Liver (tissue), 9 donors: ENCODE results near the gene PYY. TPM values are rescaled to one million over a fixed set of nuclear protein-coding genes. Genes with fewer than 3 reads are reported as not detected.

ENCODE experiments used
- DNase-seq: peaks from one replicate; pipeline ENCODE4 v3.0.0-alpha.2; 2017; ENCODE audit warnings: low spot score
- H3K27ac ChIP-seq, 2 donors: one replicate each; pipeline ENCODE4 v1.7.0; 2013; ENCODE audit warnings: inconsistent platforms in 2 of 2, low read length in 2 of 2, control low read depth in 1 of 2, low read depth in 1 of 2, mild to moderate bottlenecking in 1 of 2
- H3K27me3 ChIP-seq, 4 donors: one replicate each; pipeline versions ENCODE4 v1.6.1 to v1.7.0; 2013; ENCODE audit warnings: low read length in 3 of 4, inconsistent platforms in 1 of 4, mild to moderate bottlenecking in 1 of 4, moderate library complexity in 1 of 4; ENCODE audit not compliant: control insufficient read depth in 4 of 4, insufficient read depth in 4 of 4
- H3K36me3 ChIP-seq, 4 donors: one replicate each; pipeline versions ENCODE4 v1.6.1 to v1.7.0; 2013; ENCODE audit warnings: low read length in 3 of 4, mild to moderate bottlenecking in 3 of 4, low read depth in 1 of 4, moderate library complexity in 1 of 4; ENCODE audit not compliant: control insufficient read depth in 4 of 4, insufficient read depth in 3 of 4
- H3K4me1 ChIP-seq, 4 donors: one replicate each; pipeline versions ENCODE4 v1.6.1 to v1.7.0; 2013; ENCODE audit warnings: low read length in 3 of 4, mild to moderate bottlenecking in 3 of 4, moderate library complexity in 1 of 4; ENCODE audit not compliant: control insufficient read depth in 4 of 4, insufficient read depth in 4 of 4
- H3K4me3 ChIP-seq, 3 donors: one replicate each; pipeline versions ENCODE4 v1.6.1 to v1.7.0; 2013; ENCODE audit warnings: low read length in 3 of 3, control low read depth in 1 of 3, low read depth in 1 of 3, mild to moderate bottlenecking in 1 of 3
- H3K9ac ChIP-seq, 2 donors: one replicate each; pipeline ENCODE4 v1.7.0; 2013; ENCODE audit warnings: low read length in 2 of 2, mild to moderate bottlenecking in 2 of 2, moderate library complexity in 2 of 2, control low read depth in 1 of 2, low read depth in 1 of 2
- H3K9me3 ChIP-seq, 4 donors: one replicate each; pipeline versions ENCODE4 v1.6.1 to v1.7.0; 2013; ENCODE audit warnings: low read length in 3 of 4; ENCODE audit not compliant: control insufficient read depth in 4 of 4
- EGR1 ChIP-seq, 2 donors: IDR thresholded peaks; 2 replicates each; pipeline ENCODE4 v1.6.1; 2016 to 2018; ENCODE audit warnings: antibody characterized with exemption in 2 of 2, low read depth in 2 of 2
- FOXA1 ChIP-seq: IDR thresholded peaks from 2 replicates; pipeline ENCODE4 v1.6.1; 2016; ENCODE audit warnings: antibody characterized with exemption
- FOXA2 ChIP-seq: IDR thresholded peaks from 2 replicates; pipeline ENCODE4 v1.6.1; 2016; ENCODE audit warnings: antibody characterized with exemption
- GABPA ChIP-seq, 2 donors: IDR thresholded peaks in 1 of 2; conservative IDR thresholded peaks in 1 of 2; 2 replicates each; pipeline ENCODE4 v1.6.1; 2016; ENCODE audit warnings: antibody characterized with exemption in 2 of 2, mild to moderate bottlenecking in 1 of 2, moderate library complexity in 1 of 2
- NR2F2 ChIP-seq: IDR thresholded peaks from 2 replicates; pipeline ENCODE4 v1.6.1; 2016; ENCODE audit warnings: antibody characterized with exemption
- RAD21 ChIP-seq, 2 donors: IDR thresholded peaks; 2 replicates each; pipeline ENCODE4 v1.6.1; 2016; ENCODE audit warnings: antibody characterized with exemption in 2 of 2, mild to moderate bottlenecking in 2 of 2
- RXRA ChIP-seq, 2 donors: IDR thresholded peaks; 2 replicates each; pipeline ENCODE4 v1.6.1; 2017 to 2018; ENCODE audit warnings: antibody characterized with exemption in 2 of 2, mild to moderate bottlenecking in 1 of 2
- SP1 ChIP-seq: IDR thresholded peaks from 2 replicates; pipeline ENCODE4 v1.6.1; 2018; ENCODE audit warnings: antibody characterized with exemption, mild to moderate bottlenecking
- TAF1 ChIP-seq: conservative IDR thresholded peaks from 2 replicates; pipeline ENCODE4 v1.6.1; 2016; ENCODE audit warnings: antibody characterized with exemption, mild to moderate bottlenecking
- YY1 ChIP-seq: IDR thresholded peaks from 2 replicates; pipeline ENCODE4 v1.6.1; 2016; ENCODE audit warnings: antibody characterized with exemption, mild to moderate bottlenecking
- WGBS: extraction: QIAGEN DNeasy Blood & Tissue Kit; methylation state at CpG from one replicate; pipeline ENCODE4 v1.1.7; 2013; 5-methylcytosine and 5-hydroxymethylcytosine counted together
- polyA plus RNA-seq, 2 donors: library from polyadenylated mRNA; stranded (reverse) in 1 of 2; unstranded in 1 of 2; fragments of 200-250 nt in 1 of 2; fragments of >200 nt in 1 of 2; fragmentation: Nextera tagmentation in 1 of 2; extraction: Ambion mirVana in 1 of 2; gene quantifications; one replicate each; pipeline versions ENCODE4 v1.2.1 to v1.2.3, GENCODE V29; 2013 to 2015
- total RNA-seq, 2 donors: library from RNA; depleted of rRNA; stranded (reverse); fragments of >200 nt; gene quantifications; one replicate each; pipeline ENCODE4 v1.2.3, GENCODE V29; 2014
- TF ChIP-seq, protein P1 (sequence below): IDR thresholded peaks from 2 replicates; pipeline ENCODE4 v1.6.1; 2016; ENCODE audit warnings: antibody characterized with exemption
- TF ChIP-seq, protein P2 (sequence below): fragments of 150-350 bp; IDR thresholded peaks from 2 replicates; pipeline ENCODE4 v1.5.1; 2017; ENCODE audit warnings: improper control_type of control experiment, low read depth, low read length; ENCODE audit not compliant: missing input control
- TF ChIP-seq, protein P3 (sequence below): IDR thresholded peaks from 2 replicates; pipeline ENCODE4 v1.6.1; 2016; ENCODE audit warnings: antibody characterized with exemption
- donor health status: healthy.
- donor health status: healthy.
- donor health status: healthy.
- donor health status: healthy.
- donor health status: healthy.

The PYY gene
- total and polyA plus RNA-seq, 4 donors: 0.05 TPM; not detected in 3

DNA sequence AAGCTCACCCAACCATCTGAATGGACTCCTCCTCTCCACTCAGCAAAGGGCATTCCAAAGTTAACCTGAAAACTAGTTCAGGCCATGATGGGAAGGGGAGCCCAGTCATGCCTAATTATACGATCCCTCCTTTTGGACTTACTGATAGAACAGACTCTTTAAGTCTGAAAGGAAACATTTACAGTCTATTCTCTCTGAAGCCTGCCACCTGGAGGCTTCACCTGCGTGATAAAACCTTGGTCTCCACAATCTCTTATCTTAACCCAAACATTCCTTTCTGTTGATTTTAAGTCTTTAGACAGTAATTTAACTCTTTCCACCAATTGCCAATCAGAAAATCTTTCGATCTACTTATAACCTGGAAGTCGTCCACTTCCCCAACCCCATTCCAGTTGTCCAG lies 37.4 kb downstream of the PYY start:
- Histone ChIP-seq H3K4me3 (no peak overlapping the region), H3K27me3 (no peaks in the 10 kb centered on the region), H3K36me3 (no peaks in the 10 kb centered on the region), H3K4me1 (peaks cover 0 to 7% (median 0%) of the 10 kb centered on the region in 4 donors), H3K9me3 (no peaks in the 10 kb centered on the region), H3K9ac (no peak overlapping the region), H3K27ac (no peak overlapping the region)
- DNase-seq: no peak
- no peak for TF ChIP-seq RAD21 (IDR thresholded peaks at IDR 0.05)
- no peak for TF ChIP-seq NR2F2
- no peak for TF ChIP-seq YY1
- WGBS: 85% methylated on average over 4 of the region's 4 CpGs

- Histone ChIP-seq H3K4me1 (peaks cover 0 to 7% (median 0%) of the 10 kb centered on the region in 4 donors), H3K27ac (no peak overlapping the region), H3K4me3 (no peak overlapping the region), H3K27me3 (no peaks in the 10 kb centered on the region), H3K36me3 (no peaks in the 10 kb centered on the region), H3K9ac (no peak overlapping the region), H3K9me3 (no peaks in the 10 kb centered on the region)
- DNase-seq: no peak
- WGBS: 86% methylated on average over 3 of the region's 3 CpGs
- TF ChIP-seq, protein P1, sequence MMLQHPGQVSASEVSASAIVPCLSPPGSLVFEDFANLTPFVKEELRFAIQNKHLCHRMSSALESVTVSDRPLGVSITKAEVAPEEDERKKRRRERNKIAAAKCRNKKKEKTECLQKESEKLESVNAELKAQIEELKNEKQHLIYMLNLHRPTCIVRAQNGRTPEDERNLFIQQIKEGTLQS: no peak
- TF ChIP-seq TAF1 (no peak), GABPA (IDR thresholded peaks at IDR 0.05 in 1 of 2, conservative IDR thresholded peaks at IDR 0.05 in 1 of 2) (no peak), FOXA2 (no peak), FOXA1 (no peak), YY1 (no peak), NR2F2 (no peak), EGR1 (IDR thresholded peaks at IDR 0.05; ENCODE audit: low read depth in 2 of 2) (no peak), SP1 (no peak), RAD21 (IDR thresholded peaks at IDR 0.05) (no peak)
- TF ChIP-seq, protein P2, sequence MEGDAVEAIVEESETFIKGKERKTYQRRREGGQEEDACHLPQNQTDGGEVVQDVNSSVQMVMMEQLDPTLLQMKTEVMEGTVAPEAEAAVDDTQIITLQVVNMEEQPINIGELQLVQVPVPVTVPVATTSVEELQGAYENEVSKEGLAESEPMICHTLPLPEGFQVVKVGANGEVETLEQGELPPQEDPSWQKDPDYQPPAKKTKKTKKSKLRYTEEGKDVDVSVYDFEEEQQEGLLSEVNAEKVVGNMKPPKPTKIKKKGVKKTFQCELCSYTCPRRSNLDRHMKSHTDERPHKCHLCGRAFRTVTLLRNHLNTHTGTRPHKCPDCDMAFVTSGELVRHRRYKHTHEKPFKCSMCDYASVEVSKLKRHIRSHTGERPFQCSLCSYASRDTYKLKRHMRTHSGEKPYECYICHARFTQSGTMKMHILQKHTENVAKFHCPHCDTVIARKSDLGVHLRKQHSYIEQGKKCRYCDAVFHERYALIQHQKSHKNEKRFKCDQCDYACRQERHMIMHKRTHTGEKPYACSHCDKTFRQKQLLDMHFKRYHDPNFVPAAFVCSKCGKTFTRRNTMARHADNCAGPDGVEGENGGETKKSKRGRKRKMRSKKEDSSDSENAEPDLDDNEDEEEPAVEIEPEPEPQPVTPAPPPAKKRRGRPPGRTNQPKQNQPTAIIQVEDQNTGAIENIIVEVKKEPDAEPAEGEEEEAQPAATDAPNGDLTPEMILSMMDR: no peak
Measured at GRCh38 chr17:43915559-43915958, 38.2 kb downstream of the PYY start.

DNA sequence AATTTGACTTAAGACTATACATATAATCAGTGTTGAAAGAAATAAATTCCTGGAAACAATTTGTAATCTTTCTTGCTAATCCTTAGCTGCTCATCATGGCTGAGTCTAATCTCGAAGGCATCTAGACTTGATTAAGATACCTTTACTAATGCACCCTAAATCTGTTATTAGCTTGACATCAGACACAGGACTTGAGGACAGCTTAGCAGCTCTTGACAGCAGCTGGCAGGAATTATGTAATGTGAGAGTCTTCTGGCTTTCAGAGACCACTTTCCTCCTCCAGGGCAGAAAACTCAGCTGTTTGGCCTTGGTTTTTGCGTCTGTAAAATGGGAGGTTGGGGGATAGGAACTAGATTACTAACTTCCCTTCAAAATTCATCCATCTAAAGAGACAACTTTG lies 39.3 kb downstream of the PYY start:
- no peak for DNase-seq
- H3K36me3 ChIP-seq: no peaks in the 10 kb centered on the region
- WGBS: 74% methylated on average over 2 of the region's 2 CpGs

More for the DNA sequence above, 39.3 kb downstream of the PYY start:
- Histone ChIP-seq H3K4me1 (peaks cover 0 to 7% (median 0%) of the 10 kb centered on the region in 4 donors), H3K4me3 (no peak overlapping the region), H3K9ac (no peak overlapping the region), H3K27ac (no peak overlapping the region), H3K27me3 (peaks cover 0 to 5% (median 0%) of the 10 kb centered on the region in 4 donors), H3K9me3 (no peaks in the 10 kb centered on the region)
- TF ChIP-seq EGR1 (IDR thresholded peaks at IDR 0.05; ENCODE audit: low read depth in 2 of 2) (no peak), YY1 (no peak), TAF1 (no peak), RXRA (IDR thresholded peaks at IDR 0.05) (no peak), NR2F2 (no peak), FOXA1 (no peak)
- TF ChIP-seq, protein P3, sequence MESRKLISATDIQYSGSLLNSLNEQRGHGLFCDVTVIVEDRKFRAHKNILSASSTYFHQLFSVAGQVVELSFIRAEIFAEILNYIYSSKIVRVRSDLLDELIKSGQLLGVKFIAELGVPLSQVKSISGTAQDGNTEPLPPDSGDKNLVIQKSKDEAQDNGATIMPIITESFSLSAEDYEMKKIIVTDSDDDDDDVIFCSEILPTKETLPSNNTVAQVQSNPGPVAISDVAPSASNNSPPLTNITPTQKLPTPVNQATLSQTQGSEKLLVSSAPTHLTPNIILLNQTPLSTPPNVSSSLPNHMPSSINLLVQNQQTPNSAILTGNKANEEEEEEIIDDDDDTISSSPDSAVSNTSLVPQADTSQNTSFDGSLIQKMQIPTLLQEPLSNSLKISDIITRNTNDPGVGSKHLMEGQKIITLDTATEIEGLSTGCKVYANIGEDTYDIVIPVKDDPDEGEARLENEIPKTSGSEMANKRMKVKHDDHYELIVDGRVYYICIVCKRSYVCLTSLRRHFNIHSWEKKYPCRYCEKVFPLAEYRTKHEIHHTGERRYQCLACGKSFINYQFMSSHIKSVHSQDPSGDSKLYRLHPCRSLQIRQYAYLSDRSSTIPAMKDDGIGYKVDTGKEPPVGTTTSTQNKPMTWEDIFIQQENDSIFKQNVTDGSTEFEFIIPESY: no peak
